NCI-H2107 (cell line): ENCODE data around the gene ZNF106.

Experiments
- DNase-seq: peaks from one replicate; lab custom pipeline; 2025; lab: John Stamatoyannopoulos, UW

ZNF106 gene

DNA sequence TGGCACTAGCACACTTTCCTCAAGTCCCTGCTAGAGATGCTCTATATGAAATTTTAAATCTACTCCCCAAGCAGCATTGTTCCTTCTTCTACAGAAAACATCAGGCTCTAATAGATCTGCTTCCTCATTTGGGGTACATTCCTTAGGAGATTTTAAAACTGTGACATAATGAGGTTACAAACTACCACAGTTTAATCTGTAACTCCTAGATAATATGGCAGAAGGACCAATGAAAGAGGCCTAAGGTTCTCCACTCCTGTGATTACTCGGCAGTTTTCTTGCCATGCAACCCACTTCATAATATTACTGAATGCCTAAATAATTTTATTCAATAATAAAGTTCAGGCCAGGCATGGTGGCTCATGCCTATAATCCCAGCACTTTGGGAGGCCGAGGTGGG, 16.1 kb downstream of the ZNF106 start:
- no peak for DNase-seq

DNA sequence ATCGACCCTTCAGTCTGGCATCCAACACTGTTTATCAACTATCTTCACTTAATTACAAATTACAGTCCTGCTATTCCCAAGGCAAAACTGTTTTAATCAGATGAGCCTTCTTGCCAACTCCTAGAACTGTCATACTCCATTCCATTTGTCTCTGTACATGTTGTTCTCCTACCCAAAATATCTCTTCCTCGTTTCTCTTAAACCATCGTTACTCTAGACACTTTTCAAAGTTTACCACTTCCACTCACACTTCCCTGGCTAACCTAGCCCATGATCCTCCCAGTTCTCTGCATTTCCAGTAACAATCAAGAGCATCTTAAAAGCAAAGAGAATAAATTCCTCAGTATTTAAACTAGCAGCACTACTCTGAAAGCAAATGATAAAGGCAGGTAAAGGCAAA, 19.9 kb downstream of the ZNF106 start:
- DNase-seq = no peak

DNA sequence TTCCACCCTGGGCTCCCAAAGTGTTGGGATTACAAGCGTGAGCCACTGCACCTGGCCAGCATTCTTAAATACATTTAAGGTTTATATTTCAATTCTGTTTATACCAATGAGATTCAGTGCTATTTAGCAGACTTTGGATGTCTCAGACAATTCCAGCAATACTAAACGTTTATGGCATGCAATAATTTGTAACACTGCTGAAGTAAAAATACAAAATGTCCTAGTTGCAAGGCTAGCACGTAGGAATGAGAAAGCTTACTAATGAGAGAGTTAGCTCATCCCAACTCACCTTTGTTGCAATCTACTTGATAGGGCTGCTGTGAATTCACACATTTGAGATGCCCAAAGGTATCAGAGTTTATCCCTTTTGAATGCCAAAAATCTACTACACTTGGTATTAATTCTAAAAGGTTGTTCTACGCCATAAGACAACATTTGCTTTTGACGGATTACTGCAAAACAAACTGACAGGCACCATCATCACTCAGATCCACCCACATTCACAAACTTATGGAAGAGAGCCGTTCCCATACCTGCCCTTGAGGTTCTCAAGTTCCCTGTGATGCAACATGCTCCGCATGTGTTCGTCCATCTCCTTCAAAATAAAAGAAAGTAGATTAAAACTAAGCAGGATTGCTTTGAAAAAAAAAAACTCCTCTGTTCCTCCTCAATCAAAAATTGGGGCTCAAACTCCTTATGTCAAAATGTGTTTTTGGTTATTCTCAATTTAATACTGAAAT, 25.3 kb downstream of the ZNF106 start:
- no peak for DNase-seq

DNA sequence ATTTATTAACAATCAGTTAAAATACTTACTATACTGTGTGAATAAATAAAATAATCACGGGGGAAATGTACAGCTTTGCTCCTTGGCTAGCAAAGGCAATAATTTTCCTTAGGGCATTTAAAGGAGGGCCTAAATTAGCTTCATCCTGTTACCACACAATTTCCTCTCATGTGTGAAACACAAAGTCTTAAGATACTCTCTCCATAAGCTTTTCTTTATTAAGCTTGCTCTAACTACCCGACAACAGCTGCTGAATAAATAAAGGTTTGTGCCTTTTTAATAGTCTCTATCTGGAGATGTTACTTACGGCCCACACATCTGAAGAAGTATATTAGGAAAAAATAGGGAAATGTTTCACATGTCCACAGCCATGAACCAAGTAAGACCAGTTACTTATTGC, 29.7 kb downstream of the ZNF106 start:
- DNase-seq = no peak

DNA sequence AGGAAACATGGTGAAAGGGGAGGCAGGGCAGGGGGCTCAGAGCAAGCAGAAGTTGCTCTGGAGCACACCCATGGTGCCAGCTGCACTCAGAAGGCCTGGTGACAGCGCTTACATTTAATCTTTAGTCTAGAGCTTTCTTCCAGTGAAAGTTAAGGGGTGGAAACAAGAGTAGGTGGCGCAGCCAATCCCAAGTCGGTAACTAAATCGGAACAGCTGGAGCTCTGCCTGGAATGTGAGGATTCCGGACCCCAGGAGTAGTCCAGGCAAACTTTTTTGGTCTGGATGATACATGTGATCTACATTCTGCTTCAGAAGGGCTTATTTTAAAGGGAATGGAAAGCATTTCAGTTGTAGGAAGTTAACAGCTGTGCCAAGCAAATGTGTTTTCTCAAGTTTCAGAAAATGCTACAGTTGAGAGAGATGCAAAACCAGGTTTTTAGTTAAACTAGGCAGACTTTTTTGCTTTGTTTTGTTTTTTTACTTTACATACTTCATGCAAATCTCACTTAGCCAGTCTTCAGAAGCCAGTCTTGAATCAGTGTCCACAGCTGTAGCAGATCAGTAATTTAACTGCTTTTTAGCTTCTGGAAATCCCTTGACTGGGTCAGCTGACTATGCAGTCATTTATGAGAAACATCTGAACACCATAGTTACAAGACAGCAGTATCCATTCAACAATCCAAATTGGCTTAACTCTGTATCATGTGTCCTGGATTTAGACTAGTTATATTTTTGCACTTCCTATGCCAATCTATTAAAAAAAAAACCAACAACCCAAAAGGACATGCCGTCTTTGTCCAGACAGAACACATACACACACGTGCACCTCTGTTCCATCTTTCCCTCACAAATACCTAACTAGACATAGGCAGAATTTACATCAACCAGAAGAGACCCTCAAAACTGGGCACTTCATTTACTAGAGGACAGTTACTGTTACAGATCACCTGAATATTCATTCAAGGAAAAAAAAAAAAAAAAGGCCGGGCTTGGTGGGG, 33.2 kb downstream of the ZNF106 start:
- DNase-seq = no peak

DNA sequence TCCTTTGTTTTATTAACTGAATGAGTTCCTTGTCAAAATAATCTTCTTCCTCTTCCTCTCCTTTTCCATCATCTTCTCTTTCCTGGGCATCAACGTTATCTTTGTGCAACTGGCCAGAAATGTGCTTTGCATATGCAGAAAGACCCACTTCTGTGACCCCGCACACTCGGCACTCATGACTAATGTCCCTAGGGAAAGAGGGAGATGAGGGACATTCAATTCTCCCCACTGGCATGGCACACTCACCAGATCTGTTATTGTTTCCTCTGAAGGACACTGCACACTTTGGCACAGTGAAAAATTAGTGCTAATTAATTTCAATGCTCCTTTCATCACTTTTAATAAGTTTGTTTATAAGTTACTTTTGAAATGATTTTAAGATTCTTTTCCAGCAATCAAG, 34.0 kb downstream of the ZNF106 start:
- DNase-seq = no peak

DNA sequence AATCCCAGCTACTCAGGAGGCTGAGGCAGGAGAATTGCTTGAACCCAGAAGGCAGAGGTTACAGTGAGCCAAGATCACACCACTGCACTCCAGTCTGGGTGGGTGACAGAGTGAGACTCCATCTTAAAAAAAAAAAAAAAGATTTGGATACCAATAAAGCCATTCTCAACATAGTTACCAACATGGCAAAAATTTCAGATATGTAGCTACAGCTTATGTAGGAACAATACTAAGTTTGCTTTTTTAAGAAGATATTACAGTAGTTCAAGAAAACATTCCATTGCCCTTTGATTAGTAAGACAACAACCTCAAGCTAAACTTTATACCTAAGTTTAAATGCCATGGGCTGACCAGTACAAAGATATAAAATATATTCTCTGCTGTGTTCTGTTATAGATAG, 34.4 kb downstream of the ZNF106 start:
- DNase-seq = no peak

DNA sequence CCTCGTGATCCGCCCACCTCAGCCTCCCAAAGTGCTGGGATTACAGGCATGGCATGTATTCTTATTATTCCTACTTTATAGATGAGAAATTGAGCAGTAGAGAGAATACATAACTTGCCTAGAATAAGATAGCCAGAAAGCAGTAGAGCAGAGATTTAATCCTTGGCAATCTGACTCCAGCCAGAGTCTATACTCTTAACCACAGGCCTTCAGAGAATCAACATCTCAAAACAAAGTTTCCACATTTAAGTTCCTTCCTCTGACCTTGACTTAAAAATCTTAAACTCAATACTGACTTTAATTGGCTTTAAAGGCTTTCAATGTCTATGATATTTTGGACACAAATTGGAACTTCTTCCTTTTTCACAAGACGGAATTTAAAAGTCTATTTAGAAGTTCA, 37.1 kb downstream of the ZNF106 start:
- no peak for DNase-seq

DNA sequence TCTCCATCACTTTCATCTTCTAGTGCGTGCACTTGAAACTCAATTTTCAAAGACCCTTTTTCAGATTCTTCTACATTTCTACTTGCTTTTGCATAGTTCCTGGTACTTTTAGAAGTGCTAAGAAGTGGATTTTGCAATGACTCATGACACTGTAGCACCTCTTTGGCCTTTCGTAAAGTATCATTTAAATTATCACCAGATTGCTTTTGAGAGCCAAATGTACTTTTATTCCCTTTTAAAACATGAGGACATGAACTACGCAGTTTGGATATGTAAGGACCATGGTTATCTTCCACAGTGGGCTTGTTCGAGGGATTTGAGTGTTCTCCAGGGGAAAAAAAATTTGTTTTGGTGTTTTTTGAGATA, 40.5 kb downstream of the ZNF106 start:
- DNase-seq = no peak

DNA sequence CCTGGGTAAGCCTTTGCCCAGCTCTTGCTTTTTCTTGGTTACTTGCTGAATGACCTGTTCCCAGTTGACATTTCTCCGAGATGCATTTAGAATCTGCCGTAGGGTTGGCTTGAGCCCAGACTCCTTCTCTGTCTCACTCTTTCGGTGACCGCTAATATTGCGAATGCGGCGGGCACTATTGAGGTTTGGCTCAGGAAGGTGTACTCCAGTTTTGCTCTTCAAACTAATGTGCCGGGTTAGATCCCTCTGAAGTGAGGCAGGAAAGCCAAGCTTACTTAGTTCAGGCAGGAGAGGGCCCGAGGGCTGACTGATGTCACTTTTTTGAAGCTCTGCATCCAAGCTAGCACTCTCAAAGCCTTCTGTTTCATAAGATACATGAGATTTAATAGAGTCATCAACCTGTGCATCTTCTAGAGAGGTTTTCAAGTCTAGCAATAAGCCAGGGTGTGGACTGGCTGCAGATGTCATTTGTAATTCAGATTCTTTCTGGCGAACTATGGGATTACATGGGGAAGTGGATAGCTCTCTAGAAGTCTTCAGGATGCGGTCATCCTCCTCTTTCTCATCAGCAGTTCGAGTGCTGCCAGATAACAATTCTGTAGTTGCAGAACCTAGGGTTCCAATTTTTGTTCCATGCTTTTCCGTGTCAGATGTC, 41.0 kb downstream of the ZNF106 start:
- no peak for DNase-seq

DNA sequence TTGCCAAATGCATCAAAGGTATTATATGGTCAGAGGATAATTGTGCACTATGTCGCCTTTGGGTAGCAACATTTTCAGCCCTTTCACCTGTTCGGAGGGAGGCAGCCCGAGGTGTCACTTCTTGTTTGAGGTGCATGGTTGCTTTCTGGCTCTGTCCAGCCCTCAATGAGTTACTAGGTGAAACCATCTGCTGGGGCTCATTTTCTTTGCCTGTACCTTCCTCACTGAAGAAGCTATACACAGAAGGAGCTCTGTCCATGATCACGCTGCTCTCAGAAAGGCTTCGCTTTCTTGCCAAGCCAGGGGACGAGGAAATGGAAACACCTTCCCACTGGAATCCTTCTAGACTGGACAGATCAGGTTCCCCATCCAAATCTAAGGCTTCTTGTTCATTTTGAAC, 42.7 kb downstream of the ZNF106 start:
- DNase-seq = no peak

DNA sequence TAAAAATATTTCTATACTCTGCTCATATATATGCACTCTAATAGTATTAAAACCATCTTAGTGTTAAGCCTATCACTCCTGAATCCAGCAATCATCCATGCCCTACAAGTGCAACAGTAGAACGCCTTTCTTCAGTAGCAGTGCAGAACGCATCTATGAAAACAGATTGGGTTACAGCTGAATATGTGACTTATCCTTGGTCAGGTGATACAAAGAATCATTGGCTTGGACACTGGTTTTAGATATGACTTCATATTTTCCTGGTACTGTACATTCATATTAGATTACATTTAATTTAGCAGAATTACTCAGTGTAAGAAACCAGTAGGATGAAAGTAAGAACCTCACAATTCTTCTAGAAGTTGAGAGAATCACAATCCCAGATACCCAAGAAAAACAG, 43.3 kb downstream of the ZNF106 start:
- no peak for DNase-seq

DNA sequence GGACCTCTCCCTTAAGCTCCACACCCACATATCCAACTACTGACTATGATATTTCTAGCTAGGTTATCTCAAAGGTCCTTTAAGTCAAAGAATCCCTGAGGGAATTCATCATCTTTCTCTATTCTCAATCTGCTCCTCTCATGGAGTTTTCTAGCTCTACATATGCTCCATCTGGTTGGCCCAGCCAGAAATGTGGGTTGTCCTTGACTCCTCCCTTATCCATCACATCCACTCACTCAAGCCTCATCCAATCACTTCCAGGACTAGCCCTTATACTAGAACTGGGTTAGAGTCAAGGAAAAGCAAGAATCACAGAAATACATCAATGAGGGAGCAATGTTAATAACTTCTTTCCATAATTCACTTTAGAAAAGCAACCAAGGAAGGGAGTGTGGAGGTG, 45.4 kb downstream of the ZNF106 start:
- DNase-seq = no peak

DNA sequence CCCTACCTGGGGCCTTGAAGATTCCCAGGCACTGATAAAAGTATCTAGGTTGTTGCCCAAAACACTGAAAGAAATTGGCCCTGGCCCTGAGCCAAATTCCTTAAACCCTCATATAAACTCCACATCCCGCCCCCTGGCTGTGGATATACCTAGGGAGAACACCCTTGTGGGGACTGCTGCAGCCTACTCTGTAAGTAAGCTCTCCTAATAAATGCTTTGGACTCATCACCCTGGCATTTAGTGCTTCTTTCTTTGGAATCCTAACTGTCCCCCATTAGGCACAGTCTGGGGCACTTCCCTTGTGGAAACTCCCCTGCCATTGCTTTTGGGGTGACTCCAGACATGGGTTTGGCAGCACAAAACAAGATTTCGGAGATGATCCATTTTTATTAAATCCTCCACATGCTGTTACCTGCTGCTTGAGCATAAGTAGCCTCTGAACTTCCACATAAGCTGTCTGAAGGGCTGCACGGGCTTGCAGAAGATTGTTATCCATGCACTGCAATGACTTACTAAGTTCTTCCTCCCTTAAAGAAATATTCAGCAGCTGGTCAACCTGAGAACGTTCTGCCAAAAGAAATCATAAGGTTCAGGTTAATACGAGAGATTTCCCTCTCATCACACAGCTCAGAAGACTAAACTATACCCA, 46.4 kb downstream of the ZNF106 start:
- DNase-seq = no peak

DNA sequence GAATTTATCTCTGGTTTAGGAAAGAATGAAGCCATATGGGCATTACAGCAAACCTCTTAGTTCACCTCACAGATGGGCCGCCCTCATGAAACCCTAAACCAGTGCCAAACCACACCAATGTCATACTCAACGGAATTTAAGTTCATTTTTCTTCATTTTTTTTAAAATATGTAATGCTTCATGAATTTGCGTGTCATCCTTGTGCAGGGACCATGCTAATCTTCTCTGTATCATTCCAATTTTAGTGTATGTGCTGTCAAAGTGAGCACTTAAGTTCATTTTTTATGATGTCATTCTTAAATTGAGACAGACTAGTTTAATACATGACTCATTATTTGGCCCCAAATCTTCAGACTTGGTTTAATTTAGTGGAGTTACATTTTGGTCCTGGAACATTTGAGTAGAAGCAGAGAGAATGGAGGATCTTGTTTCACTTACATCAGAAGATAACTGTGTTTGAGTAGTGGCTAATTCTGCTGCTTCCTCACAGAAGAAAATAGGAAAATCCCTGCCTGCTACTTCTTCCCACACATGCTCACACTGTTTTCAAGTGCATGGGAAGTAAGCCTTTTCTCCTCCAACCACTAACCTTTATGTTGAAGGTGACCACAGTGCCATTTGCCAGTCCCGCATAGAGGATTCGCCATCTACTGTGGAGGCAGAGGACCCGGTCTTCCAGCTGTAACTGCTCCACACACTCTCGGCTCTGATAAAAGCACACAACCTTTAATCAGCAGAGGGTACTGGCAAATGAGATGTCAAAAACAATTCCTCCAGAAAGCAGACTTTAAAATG, 63.3 kb downstream of the ZNF106 start:
- no peak for DNase-seq

DNA sequence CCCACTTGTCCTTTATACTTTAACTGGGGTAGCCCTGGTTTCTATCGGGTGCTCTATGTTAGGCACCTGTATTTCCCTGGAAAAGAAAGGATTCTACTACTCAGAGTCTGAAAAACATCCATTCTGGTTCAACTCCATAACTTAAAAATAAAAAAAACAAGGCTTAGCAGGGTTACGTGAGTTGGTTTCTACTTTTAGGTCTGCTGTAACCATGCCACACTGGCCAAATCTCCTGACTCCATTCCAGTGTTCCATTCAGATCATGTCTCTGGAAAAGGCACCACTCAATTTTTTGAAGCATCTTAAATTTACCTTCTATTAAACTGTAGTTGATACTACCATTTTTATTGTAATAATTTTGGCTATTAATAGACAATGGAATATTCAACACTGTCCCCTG, 69.6 kb downstream of the ZNF106 start:
- DNase-seq = no peak

DNA sequence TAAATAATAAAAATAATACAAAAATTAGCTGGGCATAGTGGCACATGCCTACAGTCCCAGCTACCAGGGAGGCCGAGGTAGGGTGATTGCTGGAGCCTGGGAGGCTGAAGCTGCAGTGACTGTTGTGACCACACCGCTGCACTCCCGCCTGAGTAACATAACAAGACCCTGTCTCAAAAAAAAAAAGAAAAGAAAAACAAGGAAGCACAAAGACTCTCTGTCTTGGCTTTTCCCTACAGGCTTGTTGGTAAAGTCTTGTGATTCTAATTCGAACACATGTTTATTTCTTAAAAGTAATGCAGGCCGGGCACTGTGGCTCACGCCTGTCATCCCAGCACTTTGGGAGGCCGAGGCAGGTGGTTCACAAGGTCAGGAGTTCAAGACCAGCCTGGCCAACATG, 71.6 kb downstream of the ZNF106 start:
- DNase-seq = no peak

DNA sequence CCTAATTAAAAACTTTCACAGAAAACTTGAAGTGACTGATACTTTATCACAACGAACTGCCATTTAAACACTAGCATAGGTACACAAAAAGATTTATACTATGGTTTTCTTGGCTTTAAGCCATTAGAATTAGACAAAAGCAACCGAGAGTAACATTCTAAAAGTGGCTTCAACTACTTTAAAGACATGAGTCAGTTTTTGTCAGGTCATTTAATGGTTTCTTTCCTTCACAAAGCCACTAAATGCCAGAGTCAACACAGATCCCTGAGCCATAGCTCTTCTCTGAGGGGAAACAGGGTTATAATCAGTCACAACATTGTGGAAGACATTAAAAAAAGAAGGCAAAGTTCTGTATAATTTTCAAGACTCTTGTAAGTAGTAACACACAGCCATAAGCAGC, 77.0 kb downstream of the ZNF106 start:
- no peak for DNase-seq

DNA sequence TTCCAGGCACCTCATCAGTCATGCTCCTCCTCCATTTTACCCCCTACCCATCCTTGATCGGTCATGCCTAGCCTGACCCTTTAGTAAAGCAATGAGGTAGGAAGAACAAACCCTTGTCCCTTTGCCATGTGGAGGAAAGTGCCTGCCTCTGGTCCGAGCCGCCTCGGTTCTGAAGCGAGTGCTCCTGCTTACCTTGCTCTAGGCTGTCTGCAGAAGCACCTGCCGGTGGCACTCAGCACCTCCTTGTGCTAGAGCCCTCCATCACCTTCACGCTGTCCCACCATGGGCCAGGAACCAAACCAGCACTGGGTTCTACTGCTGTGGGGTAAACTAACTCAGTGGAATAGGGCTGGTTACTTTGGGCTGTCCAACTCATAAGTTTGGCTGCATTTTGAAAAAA, 79.1 kb downstream of the ZNF106 start:
- no peak for DNase-seq

DNA sequence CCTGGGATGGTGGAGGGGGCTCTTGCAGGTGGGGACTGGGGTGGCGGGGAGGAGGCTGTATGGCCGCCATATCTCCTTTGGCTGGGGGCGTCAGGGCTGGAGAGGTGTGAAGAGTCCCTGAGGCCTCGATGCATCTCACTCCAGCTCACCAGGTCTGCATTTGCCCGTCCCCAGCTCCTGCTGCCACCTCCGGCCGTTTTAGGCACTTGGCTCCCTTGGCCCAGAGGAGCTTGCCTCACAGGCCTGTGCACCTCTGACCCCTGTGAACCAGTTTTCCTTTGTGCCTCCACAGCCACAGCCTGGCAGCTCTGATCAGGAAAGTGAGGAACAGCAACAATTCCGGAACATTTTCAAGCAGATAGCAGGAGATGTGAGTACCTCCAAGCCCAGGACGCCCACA, 81.9 kb downstream of the ZNF106 start:
- no peak for DNase-seq

DNA sequence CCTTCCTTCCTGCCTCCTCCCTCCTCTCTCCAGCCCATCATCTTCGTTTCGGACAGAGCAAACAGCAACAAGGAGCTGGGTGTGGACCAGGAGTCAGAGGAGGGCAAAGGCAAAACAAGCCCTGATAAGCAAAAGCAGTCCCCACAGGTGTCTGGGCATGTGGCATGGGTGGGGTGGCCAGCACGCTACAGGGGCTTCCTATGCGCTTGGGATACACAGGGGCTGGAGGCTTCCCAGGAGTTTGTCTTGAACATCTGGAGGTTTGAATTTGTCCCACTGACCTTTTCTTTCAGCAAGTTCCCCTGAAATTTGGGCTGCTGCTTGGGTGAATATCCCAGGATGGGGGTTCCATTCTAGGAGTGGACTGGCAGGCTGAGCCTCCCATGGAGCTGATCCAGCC, 82.8 kb downstream of the ZNF106 start:
- no peak for DNase-seq
